GM10248 (cell line): ENCODE data around the gene C12orf76.
"Not testable (repeated sequence)": the region's sequence is repeated elsewhere in the genome, so short reads cannot be mapped to it uniquely, and the experiment has no call there.

ENCODE experiments used
- CTCF ChIA-PET: fragments of 300-600 bp; sonication (Branson Sonifier 250); formaldehyde crosslinking; extraction: SDS; loops from one replicate; lab custom pipeline; 2021; ENCODE audit warnings: antibody characterized with exemption; lab: Yijun Ruan, JAX
- POLR2A ChIA-PET: fragments of 350-650 bp; sonication (Branson Sonifier 250); formaldehyde crosslinking; extraction: SDS; loops from one replicate; lab custom pipeline; 2020; ENCODE audit warnings: antibody characterized with exemption; lab: Yijun Ruan, JAX
- DNase-seq: peaks from one replicate; pipeline ENCODE4 v3.0.0; 2012; ENCODE audit errors: extremely low spot score
- CTCF ChIP-seq: IDR thresholded peaks from 2 replicates; pipeline ENCODE4 v1.5.1; 2012; ENCODE audit warnings: mild to moderate bottlenecking, low read depth; ENCODE audit errors: extremely low read depth, missing control alignments, control extremely low read depth

C12orf76 gene

DNA sequence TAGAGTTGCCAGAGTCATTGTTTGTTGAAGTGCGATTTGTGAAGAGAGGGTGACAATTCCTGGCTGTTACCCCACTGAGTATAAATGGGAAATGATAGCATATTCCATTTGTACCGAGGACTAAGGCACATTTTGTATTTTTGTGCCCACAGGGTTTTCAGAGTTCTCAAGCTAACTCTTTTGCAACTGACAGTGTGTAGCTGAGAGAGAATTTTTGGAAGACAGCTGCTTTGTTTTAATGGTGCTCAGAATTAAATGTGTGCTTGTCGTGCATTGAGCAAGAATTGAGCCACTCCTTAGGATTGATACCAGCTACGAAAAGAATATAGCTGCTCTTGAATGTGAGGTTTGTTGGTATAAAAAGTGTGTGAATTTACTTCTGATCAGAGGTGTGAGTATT, 27.4 kb downstream of the C12orf76 start:
- POLR2A ChIA-PET: no interaction called here
- CTCF ChIA-PET: interaction anchor here (1.4 to 2.0 kb wide), 2 partner anchors 10 to 13 kb away, joined by 4 to 5 read pairs; no protein-coding TSS in a partner anchor
- DNase-seq: no peak
- no peak for TF ChIP-seq CTCF

- ChIA-PET POLR2A (no interaction called here), CTCF (no interaction called here)
- no peak for DNase-seq
- no peak for TF ChIP-seq CTCF
These were observed 33.2 kb downstream of the C12orf76 start for GRCh38 chr12:110015132-110015531.

GRCh38 chr12:110012659-110013058, 35.7 kb downstream of the C12orf76 start:
- POLR2A ChIA-PET: no interaction called here
- CTCF ChIA-PET: no interaction called here
- no peak for DNase-seq
- TF ChIP-seq CTCF: no peak

- ChIA-PET CTCF (interaction anchor here (2.4 kb wide), 1 partner anchor 13 kb away, joined by 6 read pairs; the partner anchor contains the start of gene ANKRD13A), POLR2A (no interaction called here)
- DNase-seq: no peak
- TF ChIP-seq CTCF: no peak
These were observed 36.2 kb downstream of the C12orf76 start for GRCh38 chr12:110012137-110012536.

DNA sequence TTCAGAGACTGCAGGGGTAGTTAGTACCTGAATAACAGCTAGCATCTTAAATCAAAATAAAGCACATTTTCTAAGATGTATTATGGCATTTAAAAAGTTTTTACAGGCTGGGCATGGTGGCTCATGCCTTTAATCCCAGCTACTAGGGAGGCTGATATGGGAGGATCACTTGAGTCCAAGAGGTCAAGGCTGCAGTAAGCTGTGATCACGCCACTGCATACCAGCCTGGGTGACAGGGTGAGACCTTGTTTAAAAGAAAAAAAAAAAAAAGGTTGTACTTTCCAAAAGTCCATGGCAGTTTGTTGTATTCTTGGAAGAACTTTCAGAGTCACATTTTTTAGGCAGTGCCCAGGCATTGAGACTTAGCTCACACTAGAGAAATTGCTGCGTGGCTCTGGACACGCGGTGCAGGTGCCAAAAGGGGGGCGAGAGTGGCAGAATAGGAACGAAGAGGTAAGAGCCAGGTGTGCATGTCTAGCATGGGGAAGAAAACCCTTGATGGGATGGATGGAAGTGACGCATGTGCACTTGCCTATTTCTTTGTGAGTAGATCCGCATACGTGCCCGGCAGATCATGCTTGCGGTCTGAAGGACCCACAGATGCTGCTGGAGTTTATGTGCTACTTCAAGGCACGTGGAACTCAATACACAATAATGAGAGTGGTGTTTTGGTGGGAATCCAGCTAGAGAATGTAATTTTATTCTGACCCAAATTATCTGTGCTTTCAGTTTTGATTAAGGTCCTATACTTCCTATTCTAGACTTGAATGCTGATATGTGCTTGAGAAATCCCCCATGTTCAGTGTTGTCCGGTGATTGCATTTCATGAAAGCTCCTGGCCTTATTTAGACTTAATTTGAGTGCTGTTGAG, 37.2 kb downstream of the C12orf76 start:
- ChIA-PET CTCF (interaction anchor here (1.2 to 2.4 kb wide), 4 partner anchors 9 to 12 kb away, joined by 4 to 6 read pairs (median 5); partner anchors contain the start of gene ANKRD13A), POLR2A (no interaction called here)
- peak; percentile 46 for DNase-seq
- TF ChIP-seq CTCF: no peak

DNA sequence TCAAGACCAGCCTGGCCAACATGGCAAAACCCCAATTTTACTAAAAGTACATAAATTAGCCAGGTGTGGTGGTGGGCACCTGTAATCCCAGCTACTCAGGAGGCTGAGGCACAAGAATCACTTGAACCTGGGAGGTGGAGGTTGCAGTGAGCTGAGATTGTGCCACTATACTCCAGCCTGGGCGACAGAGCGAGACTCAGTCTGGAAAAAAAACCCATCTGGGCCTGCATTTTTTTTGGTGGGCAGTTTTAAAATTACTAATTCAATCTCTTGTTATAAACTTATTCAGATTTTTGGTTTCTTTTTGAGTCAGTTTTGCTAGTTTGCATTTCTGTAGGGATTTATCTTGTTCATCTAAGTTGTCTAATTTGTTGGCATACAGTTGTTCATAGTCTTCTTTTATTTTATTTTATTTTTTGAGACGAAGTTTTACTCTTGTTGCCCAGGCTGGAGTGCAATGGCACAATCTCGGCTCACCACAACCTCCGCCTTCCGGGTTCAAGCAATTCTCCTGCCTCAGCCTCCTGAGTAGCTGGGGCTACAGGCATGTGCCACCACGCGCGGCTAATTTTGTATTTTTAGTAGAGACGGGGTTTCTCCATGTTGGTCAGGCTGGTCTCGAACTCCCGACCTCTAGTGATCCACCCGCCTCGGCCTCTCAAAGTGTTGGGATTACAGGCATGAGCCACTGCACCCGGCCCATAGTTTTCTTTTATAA, 39.5 kb downstream of the C12orf76 start:
- DNase-seq, CTCF ChIA-PET, POLR2A ChIA-PET: not testable (repeated sequence)

GRCh38 chr12:110007881-110008280, 40.4 kb downstream of the C12orf76 start:
- CTCF ChIA-PET: no interaction called here
- DNase-seq: no peak
- POLR2A ChIA-PET: no interaction called here
- no peak for TF ChIP-seq CTCF
